ENCODE measurements around the gene NLRP14. TPM values are rescaled to one million over a fixed set of nuclear protein-coding genes. Genes with fewer than 3 reads are reported as not detected.

Gene NLRP14
- total RNA-seq = 0.18 TPM in 1 of 2 replicates, not detected in the other

DNA sequence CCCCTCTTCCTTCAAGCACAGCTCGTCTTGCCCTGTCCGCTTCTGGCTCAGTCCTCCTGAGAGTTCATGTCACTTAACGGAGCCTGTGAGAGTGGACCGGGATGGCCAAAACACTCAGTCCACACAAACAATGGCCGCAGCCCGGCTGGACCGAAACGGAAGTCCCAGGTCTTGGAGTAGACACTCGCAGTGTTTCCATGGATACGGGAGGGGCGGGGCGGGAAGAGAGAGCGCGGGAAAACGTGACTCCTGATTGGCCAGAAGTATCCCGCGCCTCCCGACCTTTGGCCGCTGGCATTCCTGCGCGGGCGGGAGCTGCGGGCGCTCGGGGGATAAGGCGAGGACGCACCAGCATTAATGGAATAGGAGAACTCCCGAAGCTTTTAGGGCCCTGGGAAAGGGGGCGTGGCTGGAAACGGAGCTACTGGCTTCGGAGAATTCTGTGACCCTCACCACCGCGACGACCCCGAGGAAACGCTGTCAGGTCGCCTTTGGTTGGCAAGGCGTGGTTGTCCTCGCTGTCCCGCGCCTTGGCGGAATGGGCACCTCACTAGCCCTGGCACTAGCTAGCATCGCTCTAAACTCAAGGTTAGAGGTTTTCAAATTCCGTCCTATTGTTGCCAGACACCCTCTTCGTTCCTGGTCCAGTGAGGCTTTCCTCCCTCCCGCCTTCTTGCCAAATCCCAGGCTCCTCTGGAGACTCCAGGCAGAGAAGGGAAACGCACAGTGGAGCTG is at the start of gene NLRP14, which contains the start of gene ZNF214:
TSS of gene NLRP14 (plus strand) at position 297 of the 735 bp plus-strand sequence. CDS start 18,108 bp downstream, outside the sequence.
TSS of gene ZNF214 (minus strand) at position 164 of the 735 bp plus-strand sequence. CDS start 17,511 bp downstream, outside the sequence.

GRCh38 chr11:7088921-7089320 is 68.6 kb downstream of the NLRP14 start, which contains the start of gene RBMXL2:
TSS of gene RBMXL2 (plus strand) at chr11:7088998. CDS start at chr11:7089121, 123 bp downstream.

Other genes starting within 250 kb of the NLRP14 start
- 0.28 TPM in 1 of 2 replicates, not detected in the other for gene OR2AG2, start 248.5 kb upstream of the NLRP14 start, total RNA-seq
- not detected in 2 replicates for gene OR2AG1, start 237.5 kb upstream of the NLRP14 start, total RNA-seq
- gene OR6A2, start 220.8 kb upstream of the NLRP14 start, total RNA-seq = 0.30 and 1.2 TPM in 2 replicates
- not detected in 2 replicates for gene OR10A5, start 174.8 kb upstream of the NLRP14 start, total RNA-seq
- gene OR10A2, start 157.4 kb upstream of the NLRP14 start, total RNA-seq = not detected in 2 replicates
- gene OR10A4, start 143.9 kb upstream of the NLRP14 start, total RNA-seq = not detected in 2 replicates
- gene OR2D2, start 128.0 kb upstream of the NLRP14 start, total RNA-seq = 0.78 TPM in 1 of 2 replicates, not detected in the other
- not detected in 2 replicates for gene OR2D3, start 99.5 kb upstream of the NLRP14 start, total RNA-seq
- 3.3 and 6.1 TPM in 2 replicates for gene ZNF215, start 94.1 kb upstream of the NLRP14 start, total RNA-seq
- gene ZNF214, start 133 bp upstream of the NLRP14 start, total RNA-seq = 2.8 and 4.2 TPM in 2 replicates
- not detected in 2 replicates for gene RBMXL2, start 68.5 kb downstream of the NLRP14 start, total RNA-seq
- under 0.01 and 0.05 TPM in 2 replicates for gene SYT9, start 231.4 kb downstream of the NLRP14 start, total RNA-seq

Data from smooth muscle cell of the umbilical artery (primary cell).